Hepatic stellate cell (primary cell): ENCODE data around the gene SPX.
A peak's percentile ranks its signal among the peaks of the same experiment; 100 is the strongest.

Experiments
- DNase-seq: peaks from one replicate; pipeline ENCODE4 v3.0.0; 2011; ENCODE audit warnings: low spot score

Gene SPX

DNA sequence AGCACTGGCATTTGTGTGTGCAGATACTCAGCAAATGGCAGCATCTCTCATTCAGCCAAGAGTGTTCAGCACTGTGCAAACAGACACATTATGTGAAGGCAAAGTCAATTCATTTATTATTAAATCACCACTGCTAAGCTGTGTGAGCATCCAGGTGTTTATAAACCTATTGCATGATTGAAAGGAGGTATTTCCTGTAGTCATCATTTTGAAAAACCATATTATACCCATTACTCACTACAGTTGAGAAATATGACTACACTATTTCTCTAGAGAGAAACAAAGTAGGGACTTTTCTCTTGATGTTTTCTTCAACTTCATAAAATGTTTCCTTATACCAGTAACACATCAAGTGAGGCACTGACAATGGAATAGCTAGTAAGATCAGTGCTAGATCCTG is 13.7 kb downstream of the SPX start:
- no peak for DNase-seq

DNA sequence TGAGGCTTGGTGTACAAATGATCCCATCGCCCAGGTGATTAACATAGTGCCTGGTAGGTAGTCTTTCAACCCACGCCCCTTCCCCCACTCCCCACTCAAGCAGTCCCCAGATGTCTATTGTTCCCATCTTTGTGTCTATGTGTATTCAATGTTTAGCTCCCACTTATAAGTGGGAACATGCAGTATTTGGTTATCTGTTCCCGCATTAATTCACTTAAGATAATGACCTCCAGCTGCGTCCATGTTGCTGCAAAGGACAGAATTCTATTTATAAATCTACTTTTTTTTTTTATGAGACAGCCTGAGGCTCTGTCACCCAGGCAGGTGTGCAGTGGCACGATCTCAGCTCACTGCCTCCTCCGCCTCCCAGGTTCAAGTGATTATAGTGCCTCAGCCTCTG is 15.7 kb downstream of the SPX start:
- DNase-seq: no peak

DNA sequence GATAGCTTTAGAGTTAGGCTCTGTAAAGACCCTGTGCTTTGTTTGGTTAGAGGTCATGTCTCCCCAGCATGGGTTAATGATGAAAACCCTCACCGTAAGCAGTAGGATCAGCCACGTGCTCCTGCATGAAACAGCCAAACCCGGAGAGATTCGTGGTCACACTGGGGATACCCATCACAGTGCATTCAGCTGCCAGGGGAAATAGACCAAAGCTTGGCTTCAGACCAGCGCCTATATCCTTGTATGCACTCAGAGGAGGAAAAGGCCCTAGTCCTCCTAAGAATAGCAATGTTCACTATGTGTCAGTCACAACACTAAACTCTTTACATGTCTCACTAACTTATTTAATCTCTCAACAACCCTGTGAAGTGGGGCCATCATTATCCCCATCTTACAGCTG is 16.3 kb downstream of the SPX start:
- no peak for DNase-seq

DNA sequence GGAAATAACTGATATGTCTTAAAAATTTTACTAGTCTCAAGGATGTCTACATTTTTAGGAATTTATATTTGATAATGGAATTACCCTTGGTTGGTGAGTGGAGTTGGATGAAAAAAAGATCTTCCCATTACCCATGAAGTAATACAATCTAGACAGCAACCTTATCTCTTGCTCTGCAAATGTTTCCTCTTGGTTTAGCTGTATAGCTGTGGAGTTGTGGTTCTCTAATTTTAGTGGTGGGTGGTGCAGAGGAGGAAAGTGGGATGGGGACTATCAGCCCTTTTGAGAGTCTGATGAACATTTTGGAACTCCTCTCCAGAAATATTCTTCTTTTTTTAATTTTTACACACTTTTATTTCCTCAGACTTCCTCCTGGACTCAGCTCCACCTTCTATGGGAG is 17.1 kb downstream of the SPX start:
- DNase-seq: no peak

DNA sequence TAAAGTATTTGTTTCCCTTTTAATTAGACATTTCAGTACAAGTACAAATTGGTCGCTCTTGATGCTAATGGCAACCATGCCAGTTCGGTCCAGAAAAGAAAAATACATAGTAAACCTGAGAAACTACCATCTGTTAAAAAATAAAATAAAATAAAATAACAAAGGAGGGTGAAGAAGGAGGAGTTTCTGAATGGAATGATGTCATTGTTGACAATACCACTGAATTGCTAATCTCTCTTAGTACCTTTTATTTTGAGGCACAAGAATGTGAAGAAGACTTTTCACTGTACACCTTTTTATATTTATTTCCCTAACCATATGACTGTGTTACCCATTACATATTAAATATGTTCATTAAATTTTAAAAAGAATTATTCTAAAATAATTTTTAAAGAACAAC is 19.5 kb downstream of the SPX start:
- DNase-seq: no peak

DNA sequence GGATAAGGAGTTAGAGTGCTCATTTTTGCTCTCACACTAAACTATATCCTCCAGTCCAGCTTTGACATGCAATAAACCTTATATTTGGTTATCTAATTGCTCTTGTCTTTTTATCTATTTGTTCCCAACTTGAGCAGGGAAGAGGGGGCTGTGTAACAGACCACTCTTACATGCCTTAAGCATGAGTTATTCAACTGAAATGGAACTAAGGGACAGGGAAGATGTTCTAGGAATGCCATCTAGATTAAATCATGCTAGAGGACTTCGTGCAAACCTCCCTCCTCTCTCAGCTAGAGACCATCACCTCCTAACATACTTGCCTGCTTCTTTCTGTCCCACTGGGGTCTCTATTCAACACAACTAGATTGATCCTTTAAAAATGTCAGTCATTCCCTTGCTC is 20.6 kb downstream of the SPX start:
- peak; percentile 7 for DNase-seq

DNA sequence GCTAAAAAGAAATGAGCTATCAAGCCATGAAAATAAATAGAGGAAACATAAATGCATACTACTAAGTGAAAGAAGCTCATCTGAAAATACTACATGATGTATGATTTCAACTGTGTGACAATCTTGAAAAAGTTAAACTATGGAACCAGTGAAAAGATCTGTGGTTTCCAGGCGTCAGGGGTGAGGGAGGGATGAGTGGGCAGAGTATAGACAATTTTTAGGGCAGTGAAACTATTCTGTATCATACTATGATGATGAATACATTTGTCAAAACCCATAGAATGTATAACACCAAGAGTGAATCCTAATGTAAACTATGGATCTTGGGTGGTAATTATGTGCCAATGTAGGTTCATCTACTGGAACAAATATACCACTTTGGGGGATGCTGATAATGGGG is 21.3 kb downstream of the SPX start:
- no peak for DNase-seq

DNA sequence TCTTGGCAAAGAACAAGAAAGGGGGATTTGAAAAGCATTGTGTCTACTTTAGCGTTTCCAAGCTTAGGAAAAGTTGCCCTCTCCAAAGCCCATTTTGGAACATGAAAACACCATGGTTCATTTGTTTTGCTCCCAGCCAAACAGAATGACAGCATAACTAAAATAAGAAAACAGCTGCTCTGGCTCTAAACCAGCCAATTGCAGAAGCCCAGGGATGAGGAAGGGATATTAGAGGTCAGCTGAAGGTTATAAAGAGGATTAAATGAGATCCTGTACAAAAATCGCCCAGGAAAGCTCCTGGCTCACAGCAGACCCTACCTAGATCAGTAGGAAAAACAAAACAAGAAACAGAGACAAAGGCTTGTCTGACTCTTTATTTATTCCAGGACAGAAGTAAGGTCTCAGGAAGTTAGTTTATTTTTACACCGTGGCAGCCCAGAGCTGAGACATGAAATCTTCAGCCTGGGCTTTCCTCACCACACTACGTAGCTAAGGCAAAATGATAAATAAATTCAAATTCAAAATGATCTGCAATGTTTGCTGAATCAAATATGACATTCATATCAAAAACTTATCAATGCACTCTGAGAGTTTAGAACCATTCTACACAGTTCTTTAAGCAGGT is 25.9 kb downstream of the SPX start:
- DNase-seq: no peak

DNA sequence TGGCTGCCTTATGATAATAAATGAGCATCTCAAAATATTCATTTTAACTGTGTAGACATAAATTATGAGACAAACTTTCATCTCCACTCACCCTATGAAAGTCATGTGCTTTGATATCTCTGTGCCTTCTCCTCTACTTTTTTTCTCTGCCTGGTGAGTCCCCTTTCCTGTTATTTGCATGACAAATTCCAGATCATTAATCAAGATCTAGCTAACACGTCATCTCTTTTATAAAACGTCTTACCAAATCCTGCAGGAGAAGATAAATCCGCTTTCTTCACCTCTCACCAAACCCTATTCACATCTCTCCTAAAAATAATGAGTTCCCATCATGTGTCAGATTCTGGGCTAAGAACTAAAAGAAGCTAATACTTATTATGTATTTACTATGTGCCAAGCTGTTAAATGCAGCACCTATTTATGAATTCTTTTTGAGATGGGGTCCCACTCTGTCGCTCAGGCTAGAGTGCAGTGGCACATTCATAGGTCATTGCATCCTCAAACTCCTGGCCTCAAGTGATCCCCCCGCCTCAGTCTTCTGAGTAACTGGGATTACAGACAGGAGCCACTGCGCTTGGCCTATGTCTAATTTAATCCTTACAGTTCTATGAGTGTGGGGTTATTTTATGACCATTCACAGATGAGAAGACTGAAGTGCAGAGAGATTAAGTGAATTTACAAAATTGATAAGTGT is 26.7 kb downstream of the SPX start:
- no peak for DNase-seq

DNA sequence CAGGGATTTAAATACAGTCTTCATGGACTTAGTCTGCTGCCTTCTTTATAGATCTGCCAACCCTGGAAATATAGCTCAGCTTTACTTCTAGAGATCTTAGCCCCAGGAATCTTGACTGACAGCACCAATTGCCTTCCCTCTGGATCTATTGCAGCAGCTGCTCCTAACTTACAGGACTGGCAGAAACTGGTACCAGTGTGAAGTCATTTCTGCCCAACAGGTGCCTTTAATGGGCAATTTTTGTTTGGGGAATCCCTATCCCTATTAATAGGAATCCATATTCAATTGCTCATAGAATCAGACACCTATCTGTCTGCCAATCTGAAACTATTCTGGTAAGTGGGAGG is 27.2 kb downstream of the SPX start:
- no peak for DNase-seq

DNA sequence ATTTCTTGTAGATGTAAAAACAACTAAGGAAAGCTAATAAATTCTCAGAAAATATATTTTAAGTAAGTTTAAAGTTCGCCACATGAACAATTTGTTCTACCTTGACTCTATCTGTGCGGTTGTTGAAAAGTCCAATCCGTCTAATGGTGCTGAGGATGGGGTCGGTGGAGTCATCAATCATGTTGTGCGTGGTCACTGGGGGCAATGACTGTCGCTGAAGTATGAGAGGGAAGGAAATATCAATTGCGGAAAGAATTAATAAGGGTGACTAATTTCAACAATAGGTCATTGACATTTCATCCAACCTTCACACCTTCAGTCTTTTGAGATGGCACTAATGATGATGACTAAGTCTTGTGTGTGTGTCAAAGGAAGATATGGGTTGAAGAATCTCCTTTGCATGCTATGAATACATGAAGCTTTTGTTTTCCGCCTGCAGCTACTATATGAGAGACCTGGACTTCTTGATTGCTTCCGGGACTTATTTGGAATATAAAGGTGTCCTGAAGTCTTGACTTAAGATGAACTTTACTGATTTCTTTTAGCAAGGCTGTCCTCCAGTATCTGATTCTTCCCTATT is 32.1 kb downstream of the SPX start:
- no peak for DNase-seq

DNA sequence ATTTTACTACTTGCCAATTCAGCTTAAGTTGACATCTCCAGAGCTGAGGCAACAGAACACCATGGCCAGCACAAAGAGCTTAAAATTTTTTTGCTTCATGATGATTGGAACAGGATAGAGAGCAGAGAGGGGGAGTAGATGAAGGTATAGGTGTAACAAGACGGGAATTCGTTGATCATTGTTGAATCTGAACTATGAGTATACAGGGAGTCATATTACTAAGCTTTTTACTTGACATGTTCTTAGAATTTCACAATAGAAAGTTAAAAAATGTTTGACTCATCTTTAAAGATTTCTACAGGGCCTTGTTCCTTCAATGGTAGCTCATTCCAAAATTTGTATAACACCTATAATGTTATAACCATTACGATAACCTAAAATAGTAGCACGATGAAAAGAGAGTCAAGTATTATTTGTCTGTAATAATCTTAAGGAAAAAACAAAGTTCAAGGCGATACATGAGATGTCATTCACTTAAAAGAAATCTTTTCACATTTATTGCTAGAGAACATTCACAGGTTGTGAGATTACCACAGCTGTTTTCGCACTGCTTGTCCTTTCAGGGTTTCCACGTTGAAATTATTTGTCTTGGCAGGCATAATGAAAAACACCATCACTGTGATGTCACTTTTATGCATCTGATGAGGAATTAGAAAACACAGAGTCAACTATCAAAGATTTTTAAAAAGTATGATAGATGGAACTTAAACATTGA is 33.9 kb downstream of the SPX start:
- no peak for DNase-seq

DNA sequence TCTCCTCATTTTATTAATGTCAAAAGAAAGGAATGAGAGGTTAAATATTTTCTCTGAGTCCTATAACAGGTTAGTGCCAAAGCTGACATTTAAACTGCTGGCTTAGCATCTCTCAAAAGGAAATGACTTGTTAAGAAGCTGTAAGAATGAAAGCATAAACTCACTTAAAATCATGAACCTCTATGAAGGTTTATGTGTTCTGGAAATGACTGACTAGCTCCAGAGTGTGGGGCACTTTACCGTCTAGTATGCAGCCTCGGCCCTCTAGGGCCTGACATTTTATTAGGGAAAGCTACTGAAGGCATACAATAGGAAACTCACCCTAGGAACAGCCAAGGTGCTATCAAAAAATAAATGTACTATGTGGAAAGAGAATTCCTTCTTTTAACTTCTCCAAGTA is 35.1 kb downstream of the SPX start:
- no peak for DNase-seq

DNA sequence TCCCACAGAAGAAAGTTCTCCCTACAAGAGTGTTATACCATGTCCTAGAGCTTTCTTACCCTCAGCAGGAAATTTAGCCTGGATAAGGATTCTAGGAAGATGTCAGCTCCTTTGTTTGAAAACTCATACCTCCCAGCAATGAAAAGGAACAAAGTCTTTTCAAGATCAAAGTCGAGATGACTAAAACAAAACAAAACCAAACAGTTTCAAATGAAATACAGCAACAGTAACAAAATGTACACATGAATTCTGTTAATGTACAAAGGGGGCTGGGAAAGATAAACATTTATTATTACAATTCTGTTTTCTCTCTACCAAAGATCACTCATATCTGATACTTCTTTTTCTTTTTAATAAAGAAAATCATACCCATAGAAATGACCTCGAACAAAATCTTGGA is 36.8 kb downstream of the SPX start:
- no peak for DNase-seq

DNA sequence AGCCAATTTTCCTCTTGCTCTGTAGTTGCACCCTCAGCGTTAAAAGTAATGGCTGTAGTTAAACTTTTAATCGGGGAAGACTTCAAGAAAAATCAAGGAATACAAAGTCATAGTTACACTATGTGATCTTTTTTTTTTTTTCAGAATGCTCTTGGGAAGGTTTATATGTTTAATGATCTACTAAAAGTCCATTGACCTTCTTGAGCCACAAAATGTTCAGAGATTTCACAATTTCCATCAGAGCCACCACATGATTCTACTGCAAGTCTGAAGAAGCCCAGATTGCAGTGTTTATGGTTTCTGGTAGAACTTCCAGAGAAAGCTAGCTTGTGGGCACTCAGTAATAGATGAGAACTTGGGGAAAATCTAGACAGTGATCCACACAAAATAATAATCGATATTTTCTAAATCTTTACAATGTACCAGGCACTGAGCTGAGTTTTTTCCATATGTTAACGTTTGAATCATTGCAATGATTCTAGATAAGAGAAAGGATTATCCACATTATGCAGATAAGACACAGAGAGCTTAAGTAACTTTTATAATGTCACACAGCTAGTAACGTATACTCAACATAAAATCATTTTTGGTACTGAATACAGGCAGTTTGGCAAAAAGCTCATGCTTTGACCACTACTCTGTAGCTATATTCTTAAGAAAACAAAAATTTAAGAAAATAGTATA is 40.3 kb downstream of the SPX start:
- no peak for DNase-seq

DNA sequence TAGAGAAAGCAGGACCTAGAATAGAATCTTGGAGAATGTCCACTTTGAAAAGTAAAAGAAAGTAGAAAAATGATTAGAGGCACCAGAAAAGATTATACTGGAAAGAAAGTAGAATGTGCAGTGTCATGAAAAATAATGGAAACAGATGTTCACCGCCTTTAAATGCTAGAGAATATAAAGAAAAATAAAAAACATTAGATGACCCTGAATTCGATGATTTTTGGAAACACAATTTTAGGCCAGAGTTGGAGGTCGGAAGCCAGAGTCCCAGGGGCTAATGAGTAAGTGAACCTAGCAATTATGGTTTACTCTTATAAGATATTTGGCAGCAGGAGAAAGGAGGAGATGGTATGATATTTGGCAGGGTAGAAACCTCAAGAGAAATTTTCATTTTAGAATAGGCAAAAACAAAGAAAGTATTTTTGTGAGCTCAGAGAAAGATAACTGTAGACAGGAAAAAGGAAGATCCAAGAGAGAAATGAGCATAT is 40.9 kb downstream of the SPX start:
- DNase-seq: no peak

DNA sequence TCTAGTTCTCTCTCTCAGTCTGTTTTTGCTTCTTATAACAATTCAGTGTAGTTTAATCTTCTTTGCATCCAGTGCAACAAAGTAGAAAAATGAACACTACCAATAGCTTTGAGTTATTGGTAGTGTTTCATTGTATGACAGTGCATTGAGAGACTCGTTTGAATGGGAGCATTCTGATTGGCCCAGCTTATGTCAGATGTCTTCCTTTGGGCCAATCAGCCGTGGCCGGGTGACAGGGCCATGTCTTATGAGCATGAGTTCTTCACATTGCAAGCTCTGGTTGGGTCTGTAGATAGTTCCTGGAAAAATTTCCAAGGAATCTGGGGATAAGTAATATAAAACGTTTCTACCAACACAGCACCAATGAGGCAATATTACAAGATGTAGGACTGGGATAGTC is 42.0 kb downstream of the SPX start:
- DNase-seq: no peak

DNA sequence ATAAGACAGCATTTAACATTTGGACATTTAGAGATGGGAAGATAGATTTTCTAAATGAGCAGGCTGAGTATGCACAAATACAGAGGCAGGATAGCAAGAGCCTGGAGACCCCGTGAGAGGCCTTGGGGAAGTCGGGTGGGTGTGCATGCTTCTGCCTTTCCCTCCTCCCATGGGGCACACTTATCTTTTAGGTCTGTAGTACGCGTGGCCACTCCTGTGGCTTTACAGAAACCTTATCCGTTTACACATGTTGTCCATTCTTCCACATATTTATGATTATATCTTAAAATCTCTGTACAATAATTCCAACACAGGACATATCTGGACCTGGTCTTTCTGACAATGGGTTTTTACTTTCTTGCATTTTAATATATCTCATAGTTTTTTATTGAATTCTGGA is 45.0 kb downstream of the SPX start:
- DNase-seq: no peak

DNA sequence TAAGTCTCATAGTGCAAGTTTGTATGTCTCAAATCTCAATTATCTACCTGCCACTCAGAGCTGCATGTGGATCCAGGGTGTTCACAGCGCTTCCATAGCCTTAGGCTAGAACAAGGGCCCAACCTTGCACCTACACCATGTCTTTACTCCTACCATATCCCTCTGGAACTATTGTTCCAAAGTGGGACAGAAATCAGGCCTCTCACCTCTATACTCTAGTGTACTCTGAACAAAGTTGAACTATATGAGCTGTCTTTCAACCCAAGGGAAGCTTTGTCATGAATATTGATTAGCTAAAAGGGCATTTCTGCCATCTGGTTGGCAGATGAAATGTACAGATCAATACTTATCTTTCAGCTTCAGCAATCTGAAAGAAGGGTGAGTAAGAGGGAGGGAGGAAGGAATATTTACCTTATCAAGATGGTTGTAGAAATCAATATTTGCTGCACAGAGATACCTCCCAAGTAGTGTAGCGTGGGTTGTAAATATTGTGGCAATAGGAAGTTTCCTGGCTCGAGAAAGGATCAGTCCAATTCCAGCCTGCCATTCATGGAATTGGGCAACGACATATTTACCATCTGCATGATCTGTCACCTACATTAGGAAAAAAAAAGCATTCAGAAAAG is 47.8 kb downstream of the SPX start:
- DNase-seq: no peak

DNA sequence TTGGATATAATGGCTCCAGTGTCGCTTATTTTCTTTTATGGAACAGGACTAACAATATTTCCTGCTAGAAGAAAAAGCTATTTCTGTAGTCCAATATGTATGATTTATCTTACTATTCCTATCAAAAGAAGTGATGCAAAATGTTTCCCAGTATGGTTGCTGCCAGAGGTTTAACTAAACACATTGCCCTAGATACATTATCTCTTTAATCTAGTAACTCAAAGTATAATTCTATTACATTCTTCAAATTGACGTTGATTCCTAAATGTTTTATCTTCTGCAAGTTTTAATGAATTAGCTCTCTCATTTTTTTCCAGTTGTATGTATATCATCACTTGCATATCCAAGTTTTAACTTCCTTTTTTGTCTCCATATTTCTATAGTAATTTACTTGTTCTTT is 50.3 kb downstream of the SPX start:
- DNase-seq: no peak

DNA sequence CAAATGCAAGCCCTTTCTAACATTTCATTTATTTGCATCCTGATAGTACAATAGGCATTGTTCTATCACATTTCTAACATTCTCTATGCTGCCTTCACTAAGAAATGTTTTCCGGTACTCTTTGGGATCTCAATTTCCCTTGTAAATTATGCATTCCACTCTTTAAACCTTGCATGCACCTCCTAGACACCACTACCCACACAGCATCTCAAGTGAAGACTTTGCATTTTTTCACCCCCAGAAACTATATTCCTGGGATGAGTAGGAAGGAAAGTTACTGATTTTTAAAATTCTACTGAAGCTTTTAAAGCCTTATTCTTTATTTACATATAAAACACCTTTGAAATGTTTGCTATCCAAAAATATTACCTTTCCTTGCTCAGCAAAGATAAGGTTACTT is 51.4 kb downstream of the SPX start:
- DNase-seq: no peak
